ENCODE results near the gene OR13C5.

The OR13C5 gene

DNA sequence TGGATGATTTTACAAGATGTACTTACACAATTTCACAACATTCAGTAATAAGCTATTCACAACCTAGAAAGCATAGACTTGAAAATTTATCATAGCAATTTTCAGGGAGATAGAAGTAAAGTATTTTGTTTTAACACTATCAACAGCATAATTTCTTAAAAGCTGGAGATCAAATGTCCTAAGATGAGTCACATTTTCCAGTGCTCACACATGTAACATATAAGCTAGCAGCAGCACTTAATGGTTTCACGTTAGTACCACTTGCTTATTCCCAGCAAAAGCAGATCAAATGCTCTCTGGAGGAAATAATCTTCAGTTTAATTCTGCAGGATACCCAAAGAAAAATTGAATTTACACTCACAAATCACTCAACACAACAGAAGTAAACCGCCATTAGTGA is 23.8 kb downstream of the OR13C5 start:
- TF ChIP-seq, protein P1, sequence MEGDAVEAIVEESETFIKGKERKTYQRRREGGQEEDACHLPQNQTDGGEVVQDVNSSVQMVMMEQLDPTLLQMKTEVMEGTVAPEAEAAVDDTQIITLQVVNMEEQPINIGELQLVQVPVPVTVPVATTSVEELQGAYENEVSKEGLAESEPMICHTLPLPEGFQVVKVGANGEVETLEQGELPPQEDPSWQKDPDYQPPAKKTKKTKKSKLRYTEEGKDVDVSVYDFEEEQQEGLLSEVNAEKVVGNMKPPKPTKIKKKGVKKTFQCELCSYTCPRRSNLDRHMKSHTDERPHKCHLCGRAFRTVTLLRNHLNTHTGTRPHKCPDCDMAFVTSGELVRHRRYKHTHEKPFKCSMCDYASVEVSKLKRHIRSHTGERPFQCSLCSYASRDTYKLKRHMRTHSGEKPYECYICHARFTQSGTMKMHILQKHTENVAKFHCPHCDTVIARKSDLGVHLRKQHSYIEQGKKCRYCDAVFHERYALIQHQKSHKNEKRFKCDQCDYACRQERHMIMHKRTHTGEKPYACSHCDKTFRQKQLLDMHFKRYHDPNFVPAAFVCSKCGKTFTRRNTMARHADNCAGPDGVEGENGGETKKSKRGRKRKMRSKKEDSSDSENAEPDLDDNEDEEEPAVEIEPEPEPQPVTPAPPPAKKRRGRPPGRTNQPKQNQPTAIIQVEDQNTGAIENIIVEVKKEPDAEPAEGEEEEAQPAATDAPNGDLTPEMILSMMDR (IDR thresholded peaks at IDR 0.05; ENCODE audit: extremely low read depth, missing control alignments), result no peak
- no peak for DNase-seq (ENCODE audit: low spot score)

DNA sequence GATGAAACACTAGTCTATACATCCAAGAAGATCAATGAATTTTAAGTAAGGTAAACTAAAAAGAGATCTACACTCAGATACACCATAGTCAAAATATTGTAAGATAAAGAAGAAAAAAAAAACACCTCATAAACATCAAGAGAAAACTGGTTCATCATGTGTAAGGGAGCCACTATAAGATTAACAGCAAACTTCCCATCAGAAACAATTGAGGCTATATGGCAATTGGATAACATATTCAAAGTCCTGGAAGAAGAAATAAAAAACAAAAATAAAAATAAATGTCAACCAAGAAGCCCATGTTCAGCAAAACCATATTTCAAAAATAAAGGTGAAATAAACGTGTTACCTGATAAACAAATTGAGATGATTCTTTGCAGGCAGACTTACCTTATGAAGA is 26.6 kb downstream of the OR13C5 start:
- TF ChIP-seq, protein P1 (IDR thresholded peaks at IDR 0.05; ENCODE audit: extremely low read depth, missing control alignments), result no peak
- no peak for DNase-seq (ENCODE audit: low spot score)

DNA sequence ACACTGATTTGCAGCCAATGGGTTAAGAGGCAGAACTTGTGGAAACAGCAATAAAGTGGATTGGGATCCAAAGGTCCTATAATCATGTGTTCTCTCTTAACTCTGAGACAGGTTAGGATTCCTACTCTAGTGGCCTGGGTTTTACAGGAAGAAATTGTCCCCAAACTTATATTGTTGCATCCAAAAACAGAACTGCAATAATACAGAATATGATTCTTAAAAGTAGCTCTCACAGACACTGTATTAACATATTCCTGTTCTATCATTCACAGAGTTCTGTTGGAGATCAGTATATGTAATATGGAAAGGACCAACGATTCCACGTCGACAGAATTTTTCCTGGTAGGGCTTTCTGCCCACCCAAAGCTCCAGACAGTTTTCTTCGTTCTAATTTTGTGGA is 30.3 kb downstream of the OR13C5 start, which contains the start of gene OR13C8:
TSS of gene OR13C8 (plus strand) at position 301 of the 400 bp plus-strand sequence. CDS start at position 301, 0 bp downstream.
- TF ChIP-seq, protein P1 (IDR thresholded peaks at IDR 0.05; ENCODE audit: extremely low read depth, missing control alignments), result no peak
- DNase-seq (ENCODE audit: low spot score), result no peak

DNA sequence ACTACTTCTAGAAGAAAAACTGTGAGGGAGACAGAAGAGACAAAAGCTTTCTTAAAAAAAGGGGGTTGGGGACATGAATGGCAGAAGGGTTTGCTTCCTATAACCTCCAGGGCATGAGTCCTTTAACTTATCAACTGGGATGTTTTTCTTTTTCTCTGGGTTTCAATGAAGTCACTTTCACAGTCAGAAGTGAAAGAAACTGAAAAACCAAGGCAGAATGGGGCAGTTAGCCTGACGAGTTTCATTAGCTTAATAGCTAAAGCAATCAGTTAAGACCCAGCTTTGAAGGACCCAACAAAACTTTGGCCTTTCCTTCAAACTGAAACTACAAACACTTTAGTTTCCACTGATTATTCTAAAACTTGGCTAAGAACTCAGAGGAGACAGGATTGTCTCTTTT is 34.9 kb downstream of the OR13C5 start:
- TF ChIP-seq, protein P1 (IDR thresholded peaks at IDR 0.05; ENCODE audit: extremely low read depth, missing control alignments), result no peak
- DNase-seq (ENCODE audit: low spot score), result no peak

DNA sequence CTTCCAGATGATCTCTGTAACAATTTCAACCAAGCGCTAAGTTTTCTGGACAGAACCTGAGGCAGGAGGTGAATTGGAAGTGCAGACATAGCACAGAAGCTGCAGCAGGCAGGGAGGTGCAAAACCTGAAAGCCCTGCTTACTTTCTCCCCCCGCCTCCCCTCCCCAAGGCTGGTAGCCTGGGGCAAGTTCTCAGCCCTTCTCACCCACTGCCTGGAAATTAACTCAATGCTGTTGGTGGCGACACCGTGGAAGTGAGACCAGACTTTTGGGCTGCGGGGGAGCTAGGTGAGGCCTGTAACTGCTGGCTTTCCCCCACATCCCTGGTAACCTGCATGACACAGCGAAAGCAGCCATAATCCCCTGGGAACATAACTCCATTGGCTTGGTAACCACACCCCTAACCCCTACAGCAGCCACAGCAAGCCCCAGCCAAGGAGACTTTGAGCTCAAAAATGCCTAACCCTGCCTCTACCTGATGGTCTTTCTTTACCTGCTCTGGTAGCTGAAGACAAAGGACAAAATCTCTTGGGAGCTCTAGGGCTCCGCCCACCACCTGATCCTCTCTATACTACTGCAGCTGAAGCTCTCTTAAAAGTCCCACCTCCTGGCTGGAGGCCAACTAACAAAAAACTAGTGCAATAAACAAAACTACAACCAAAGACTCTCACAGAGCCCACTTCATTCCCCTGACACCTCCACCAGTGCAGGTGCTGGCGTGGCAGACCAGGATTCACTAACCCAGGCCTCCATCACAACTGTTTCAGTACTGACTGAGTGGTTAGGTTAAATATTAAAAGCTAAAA is 42.2 kb downstream of the OR13C5 start:
- TF ChIP-seq, protein P1 (IDR thresholded peaks at IDR 0.05; ENCODE audit: extremely low read depth, missing control alignments), result no peak
- DNase-seq (ENCODE audit: low spot score), result no peak

DNA sequence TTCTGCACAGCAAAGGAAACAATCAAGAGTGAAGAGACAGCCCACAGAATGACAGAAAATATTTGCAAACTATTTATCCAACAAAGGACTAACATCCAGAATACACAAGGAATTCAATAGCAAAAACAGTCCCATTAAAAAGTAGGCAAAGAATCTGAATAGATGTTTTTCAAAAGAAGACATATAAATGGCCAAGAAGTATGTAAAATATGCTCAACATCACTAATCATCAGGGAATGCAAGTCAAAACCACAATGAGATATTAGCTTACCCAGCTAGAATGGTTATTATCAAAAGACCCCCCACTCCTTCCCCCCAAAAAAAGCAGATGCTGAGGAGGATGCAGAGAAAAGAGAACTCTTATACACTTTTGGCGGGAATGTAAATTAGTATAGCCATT is 43.7 kb downstream of the OR13C5 start:
- TF ChIP-seq, protein P1 (IDR thresholded peaks at IDR 0.05; ENCODE audit: extremely low read depth, missing control alignments), result no peak
- no peak for DNase-seq (ENCODE audit: low spot score)

DNA sequence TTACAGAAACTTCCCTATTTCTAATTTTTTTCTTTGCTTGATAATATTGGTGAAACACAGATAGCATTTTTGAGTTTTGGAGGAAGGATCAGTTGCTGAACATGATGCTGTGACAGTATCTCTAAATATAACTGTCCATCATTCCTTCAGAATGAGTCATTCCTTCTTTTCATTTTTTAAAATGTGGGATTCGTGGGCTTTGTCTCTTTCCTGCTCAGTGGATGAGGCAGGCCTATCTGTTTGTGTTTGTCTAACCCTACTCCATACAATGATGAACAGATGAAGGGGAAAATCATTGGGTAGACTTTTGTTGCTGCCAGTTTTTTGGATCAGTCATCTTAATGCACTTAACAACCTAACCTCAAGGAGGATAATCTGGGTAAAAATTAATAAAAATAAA is 46.0 kb downstream of the OR13C5 start:
- TF ChIP-seq, protein P1 (IDR thresholded peaks at IDR 0.05; ENCODE audit: extremely low read depth, missing control alignments), result no peak
- no peak for DNase-seq (ENCODE audit: low spot score)

All from GM20000 (cell line).